Measurements from ENCODE around the gene PCAT7. TPM values are rescaled to one million over a fixed set of nuclear protein-coding genes. Genes with fewer than 3 reads are reported as not detected.

PCAT7 gene
- polyA plus RNA-seq, 2 of the 4 experiments (the other 2 are of a cell fraction), result 2.1 to 2.8 TPM

DNA sequence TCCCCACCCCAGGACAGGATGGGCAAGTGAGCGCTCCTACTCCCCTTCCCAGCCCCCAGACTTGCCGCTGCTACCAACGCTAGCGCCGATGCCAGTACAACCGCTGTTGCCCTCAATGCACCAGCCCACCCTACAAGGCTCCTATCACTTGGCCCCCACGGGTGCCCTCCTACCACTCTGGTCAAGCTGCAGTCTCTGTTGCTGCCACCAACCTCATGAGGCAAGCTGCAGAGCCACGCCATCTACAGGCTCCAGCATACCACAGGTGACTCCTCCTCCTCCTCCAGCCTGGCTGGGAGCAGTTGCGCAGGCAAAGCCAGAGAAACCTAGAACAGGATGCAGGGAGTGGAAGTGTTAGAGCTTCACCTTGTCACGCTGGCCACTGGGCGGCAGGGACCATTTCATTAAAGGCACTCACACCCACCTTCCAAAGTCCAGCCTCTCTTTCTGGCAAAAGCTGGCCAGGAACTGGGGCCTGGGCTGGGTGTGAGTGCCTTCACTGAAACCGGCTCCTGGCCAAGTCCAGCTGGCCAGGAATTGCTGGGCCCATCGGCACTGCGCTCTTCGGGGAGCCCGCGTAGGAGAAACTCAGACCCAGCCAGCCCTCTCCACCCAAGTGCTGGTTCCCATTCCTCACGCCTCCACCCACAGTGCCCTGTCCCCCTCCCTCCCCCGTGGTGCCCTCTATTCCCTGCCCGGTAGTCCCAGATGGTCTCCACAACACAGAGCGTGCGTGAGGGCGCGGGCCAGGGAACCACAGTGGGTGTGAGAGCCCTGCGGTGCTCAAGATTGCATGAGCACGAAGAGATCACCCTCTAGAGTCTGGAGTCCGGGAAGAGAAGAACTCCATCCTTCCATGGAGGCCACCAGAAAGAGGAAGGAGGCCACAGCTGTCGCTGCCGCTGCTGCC lies 1.6 kb upstream of the PCAT7 start (continued):
- TF ChIP-seq RNF2 (IDR thresholded peaks at IDR 0.05; ENCODE audit: borderline replicate concordance, low read depth) (no peak), TP53 (CRISPR knock-in tag; IDR thresholded peaks at IDR 0.05) (no peak)

DNA sequence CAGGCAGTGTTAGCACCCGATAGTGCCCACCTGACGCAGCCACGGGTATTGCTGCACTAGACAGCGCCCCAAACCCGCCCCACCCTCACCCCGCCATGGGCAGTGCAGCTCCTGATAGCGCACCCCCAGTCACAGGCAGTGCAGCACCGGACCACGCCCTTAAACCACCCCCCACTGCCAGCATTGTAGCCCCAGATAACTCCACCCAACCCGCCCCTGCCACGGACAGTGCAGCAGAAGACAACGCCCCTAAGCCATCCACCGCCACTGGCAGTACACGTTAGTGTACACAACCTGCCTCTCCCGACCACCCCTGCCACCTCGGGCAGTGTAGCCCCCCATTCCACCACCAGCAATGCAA lies 825 bp upstream of the PCAT7 start:
- POLR2A ChIA-PET, result interaction anchor here (0.6 to 1.2 kb wide), 5 partner anchors 21 to 577 kb away, joined by 3 to 4 read pairs (median 4); no protein-coding TSS in a partner anchor
- Histone ChIP-seq H3K27ac (peak overlapping the region; percentile 80 to 87; a peak in 5 of 6 replicates), H3K4me3 (peak overlapping the region; percentile 63), H3K9me3 (no peaks in the 10 kb centered on the region), H3K4me1 (peaks cover 8% of the 10 kb centered on the region; the same call in 1 of the 3 replicates), H3K4me2 (peak overlapping the region; percentile 90)
- CTCF ChIA-PET, result interaction anchor here (0.7 to 2.6 kb wide), 30 partner anchors 8 to 1664 kb away, joined by 3 to 29 read pairs (median 4); no protein-coding TSS in a partner anchor
- TF ChIP-seq, protein P1, sequence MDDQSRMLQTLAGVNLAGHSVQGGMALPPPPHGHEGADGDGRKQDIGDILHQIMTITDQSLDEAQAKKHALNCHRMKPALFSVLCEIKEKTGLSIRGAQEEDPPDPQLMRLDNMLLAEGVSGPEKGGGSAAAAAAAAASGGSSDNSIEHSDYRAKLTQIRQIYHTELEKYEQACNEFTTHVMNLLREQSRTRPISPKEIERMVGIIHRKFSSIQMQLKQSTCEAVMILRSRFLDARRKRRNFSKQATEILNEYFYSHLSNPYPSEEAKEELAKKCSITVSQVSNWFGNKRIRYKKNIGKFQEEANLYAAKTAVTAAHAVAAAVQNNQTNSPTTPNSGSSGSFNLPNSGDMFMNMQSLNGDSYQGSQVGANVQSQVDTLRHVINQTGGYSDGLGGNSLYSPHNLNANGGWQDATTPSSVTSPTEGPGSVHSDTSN (IDR thresholded peaks at IDR 0.05), result no peak
- TF ChIP-seq RFX5 (IDR thresholded peaks at IDR 0.05) (no peak), MAFK (IDR thresholded peaks at IDR 0.05; ENCODE audit: partially characterized antibody) (no peak), CBX8 (IDR thresholded peaks at IDR 0.05) (no peak), EP300 (IDR thresholded peaks at IDR 0.05) (no peak), SREBF2 (IDR thresholded peaks at IDR 0.05) (no peak), RNF2 (IDR thresholded peaks at IDR 0.05; ENCODE audit: borderline replicate concordance, low read depth) (no peak), HOXB5 (CRISPR knock-in tag; IDR thresholded peaks at IDR 0.05) (no peak), MAZ (IDR thresholded peaks at IDR 0.05; ENCODE audit: borderline replicate concordance, low read depth, low read length) (no peak), HEYL (CRISPR knock-in tag; IDR thresholded peaks at IDR 0.05) (no peak), TFCP2L1 (CRISPR knock-in tag; IDR thresholded peaks at IDR 0.05) (no peak), POLR2A (IDR thresholded peaks at IDR 0.05; ENCODE audit: low read length) (no peak), CBX2 (IDR thresholded peaks at IDR 0.05; ENCODE audit: borderline replicate concordance, low read depth) (no peak)
- TF ChIP-seq, protein P2, sequence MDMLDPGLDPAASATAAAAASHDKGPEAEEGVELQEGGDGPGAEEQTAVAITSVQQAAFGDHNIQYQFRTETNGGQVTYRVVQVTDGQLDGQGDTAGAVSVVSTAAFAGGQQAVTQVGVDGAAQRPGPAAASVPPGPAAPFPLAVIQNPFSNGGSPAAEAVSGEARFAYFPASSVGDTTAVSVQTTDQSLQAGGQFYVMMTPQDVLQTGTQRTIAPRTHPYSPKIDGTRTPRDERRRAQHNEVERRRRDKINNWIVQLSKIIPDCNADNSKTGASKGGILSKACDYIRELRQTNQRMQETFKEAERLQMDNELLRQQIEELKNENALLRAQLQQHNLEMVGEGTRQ (IDR thresholded peaks at IDR 0.05), result no peak
- TF ChIP-seq, protein P3, sequence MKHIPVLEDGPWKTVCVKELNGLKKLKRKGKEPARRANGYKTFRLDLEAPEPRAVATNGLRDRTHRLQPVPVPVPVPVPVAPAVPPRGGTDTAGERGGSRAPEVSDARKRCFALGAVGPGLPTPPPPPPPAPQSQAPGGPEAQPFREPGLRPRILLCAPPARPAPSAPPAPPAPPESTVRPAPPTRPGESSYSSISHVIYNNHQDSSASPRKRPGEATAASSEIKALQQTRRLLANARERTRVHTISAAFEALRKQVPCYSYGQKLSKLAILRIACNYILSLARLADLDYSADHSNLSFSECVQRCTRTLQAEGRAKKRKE (CRISPR knock-in tag; IDR thresholded peaks at IDR 0.05; ENCODE audit: low read depth), result no peak
- TF ChIP-seq, protein P4, sequence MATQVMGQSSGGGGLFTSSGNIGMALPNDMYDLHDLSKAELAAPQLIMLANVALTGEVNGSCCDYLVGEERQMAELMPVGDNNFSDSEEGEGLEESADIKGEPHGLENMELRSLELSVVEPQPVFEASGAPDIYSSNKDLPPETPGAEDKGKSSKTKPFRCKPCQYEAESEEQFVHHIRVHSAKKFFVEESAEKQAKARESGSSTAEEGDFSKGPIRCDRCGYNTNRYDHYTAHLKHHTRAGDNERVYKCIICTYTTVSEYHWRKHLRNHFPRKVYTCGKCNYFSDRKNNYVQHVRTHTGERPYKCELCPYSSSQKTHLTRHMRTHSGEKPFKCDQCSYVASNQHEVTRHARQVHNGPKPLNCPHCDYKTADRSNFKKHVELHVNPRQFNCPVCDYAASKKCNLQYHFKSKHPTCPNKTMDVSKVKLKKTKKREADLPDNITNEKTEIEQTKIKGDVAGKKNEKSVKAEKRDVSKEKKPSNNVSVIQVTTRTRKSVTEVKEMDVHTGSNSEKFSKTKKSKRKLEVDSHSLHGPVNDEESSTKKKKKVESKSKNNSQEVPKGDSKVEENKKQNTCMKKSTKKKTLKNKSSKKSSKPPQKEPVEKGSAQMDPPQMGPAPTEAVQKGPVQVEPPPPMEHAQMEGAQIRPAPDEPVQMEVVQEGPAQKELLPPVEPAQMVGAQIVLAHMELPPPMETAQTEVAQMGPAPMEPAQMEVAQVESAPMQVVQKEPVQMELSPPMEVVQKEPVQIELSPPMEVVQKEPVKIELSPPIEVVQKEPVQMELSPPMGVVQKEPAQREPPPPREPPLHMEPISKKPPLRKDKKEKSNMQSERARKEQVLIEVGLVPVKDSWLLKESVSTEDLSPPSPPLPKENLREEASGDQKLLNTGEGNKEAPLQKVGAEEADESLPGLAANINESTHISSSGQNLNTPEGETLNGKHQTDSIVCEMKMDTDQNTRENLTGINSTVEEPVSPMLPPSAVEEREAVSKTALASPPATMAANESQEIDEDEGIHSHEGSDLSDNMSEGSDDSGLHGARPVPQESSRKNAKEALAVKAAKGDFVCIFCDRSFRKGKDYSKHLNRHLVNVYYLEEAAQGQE (IDR thresholded peaks at IDR 0.05), result no peak
- TF ChIP-seq, protein P5, sequence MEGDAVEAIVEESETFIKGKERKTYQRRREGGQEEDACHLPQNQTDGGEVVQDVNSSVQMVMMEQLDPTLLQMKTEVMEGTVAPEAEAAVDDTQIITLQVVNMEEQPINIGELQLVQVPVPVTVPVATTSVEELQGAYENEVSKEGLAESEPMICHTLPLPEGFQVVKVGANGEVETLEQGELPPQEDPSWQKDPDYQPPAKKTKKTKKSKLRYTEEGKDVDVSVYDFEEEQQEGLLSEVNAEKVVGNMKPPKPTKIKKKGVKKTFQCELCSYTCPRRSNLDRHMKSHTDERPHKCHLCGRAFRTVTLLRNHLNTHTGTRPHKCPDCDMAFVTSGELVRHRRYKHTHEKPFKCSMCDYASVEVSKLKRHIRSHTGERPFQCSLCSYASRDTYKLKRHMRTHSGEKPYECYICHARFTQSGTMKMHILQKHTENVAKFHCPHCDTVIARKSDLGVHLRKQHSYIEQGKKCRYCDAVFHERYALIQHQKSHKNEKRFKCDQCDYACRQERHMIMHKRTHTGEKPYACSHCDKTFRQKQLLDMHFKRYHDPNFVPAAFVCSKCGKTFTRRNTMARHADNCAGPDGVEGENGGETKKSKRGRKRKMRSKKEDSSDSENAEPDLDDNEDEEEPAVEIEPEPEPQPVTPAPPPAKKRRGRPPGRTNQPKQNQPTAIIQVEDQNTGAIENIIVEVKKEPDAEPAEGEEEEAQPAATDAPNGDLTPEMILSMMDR (IDR thresholded peaks at IDR 0.05), result no peak
- TF ChIP-seq, protein P6, sequence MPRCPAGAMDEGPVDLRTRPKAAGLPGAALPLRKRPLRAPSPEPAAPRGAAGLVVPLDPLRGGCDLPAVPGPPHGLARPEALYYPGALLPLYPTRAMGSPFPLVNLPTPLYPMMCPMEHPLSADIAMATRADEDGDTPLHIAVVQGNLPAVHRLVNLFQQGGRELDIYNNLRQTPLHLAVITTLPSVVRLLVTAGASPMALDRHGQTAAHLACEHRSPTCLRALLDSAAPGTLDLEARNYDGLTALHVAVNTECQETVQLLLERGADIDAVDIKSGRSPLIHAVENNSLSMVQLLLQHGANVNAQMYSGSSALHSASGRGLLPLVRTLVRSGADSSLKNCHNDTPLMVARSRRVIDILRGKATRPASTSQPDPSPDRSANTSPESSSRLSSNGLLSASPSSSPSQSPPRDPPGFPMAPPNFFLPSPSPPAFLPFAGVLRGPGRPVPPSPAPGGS (IDR thresholded peaks at IDR 0.05), result no peak
- 40% methylated on average over 1 of the region's 16 CpGs for WGBS (ENCODE audit: missing lambda C conversion rate)
- DNase-seq (ENCODE audit: low read depth in 1 of 2, low spot score in 1 of 2) (no peak), ATAC-seq (peak; percentile 54 to 72), FAIRE-seq (no peak)

Data from A549 (cell line).